WERI-Rb-1 (cell line): ENCODE measurements around the gene CDC34.
"Not testable (repeated sequence)": the region's sequence is repeated elsewhere in the genome, so short reads cannot be mapped to it uniquely, and the experiment has no call there.

ENCODE experiments used
- DNase-seq: peaks from one replicate; pipeline ENCODE4 v3.0.0-alpha.2; 2020
- H3K27ac ChIP-seq: fragments of 250-450 bp; sonication (Bioruptor Pico); 2 replicates; pipeline ENCODE4 v1.5.1; 2020; ENCODE audit warnings: mild to moderate bottlenecking, moderate library complexity
- H3K27me3 ChIP-seq: fragments of 250-450 bp; sonication (Bioruptor Pico); 2 replicates; pipeline ENCODE4 v1.5.1; 2021; ENCODE audit warnings: mild to moderate bottlenecking, low read depth, moderate library complexity; ENCODE audit not compliant: insufficient read depth, severe bottlenecking
- H3K36me3 ChIP-seq: fragments of 250-450 bp; sonication (Bioruptor Pico); 2 replicates; pipeline ENCODE4 v1.5.1; 2020; ENCODE audit warnings: mild to moderate bottlenecking, moderate library complexity
- H3K4me3 ChIP-seq: 2 replicates; pipeline ENCODE4 v1.5.1; 2011; ENCODE audit warnings: low read depth, mild to moderate bottlenecking, control low read depth, low read length
- H3K9me3 ChIP-seq: fragments of 250-450 bp; sonication (Bioruptor Pico); 2 replicates; pipeline ENCODE4 v1.5.1; 2021; ENCODE audit warnings: mild to moderate bottlenecking, moderate library complexity; ENCODE audit not compliant: severe bottlenecking
- TF ChIP-seq, protein P1 (sequence below): IDR thresholded peaks from 2 replicates; pipeline ENCODE4 v1.5.1; 2011; ENCODE audit warnings: low read depth, mild to moderate bottlenecking, control low read depth, inconsistent platforms, low read length

CDC34 gene

DNA sequence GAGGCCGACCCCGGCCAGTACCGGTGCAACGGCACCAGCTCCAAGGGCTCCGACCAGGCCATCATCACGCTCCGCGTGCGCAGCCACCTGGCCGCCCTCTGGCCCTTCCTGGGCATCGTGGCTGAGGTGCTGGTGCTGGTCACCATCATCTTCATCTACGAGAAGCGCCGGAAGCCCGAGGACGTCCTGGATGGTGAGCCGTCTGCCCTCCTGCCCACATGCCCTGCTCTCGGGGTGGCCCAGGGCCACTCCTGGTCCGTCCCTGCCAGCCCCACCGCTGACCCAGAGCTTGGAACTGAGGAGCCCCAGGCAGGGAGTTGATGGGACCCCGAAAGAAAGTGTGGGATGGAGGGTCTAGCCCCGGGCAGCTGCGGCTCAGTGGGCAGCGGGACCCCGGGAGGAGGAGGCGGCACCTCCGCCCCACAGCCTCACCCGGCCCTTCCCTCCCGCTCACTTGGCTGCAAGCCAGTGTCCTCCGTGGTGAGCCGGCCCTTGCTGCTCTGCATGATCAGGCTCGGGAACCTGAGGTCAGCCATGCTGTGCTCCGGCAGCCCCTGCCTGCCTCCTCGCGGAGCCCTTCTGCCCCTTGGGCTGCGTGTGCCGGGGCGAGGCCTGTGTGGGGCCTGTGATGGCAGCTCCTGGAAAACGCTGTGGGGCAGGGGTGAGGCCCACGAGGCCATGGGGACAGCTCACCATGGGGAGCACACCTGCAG is 50.0 kb downstream of the CDC34 start:
- H3K9me3 ChIP-seq, result no peaks in the 10 kb centered on the region
- no peak overlapping the region for H3K27ac ChIP-seq
- TF ChIP-seq, protein P1, sequence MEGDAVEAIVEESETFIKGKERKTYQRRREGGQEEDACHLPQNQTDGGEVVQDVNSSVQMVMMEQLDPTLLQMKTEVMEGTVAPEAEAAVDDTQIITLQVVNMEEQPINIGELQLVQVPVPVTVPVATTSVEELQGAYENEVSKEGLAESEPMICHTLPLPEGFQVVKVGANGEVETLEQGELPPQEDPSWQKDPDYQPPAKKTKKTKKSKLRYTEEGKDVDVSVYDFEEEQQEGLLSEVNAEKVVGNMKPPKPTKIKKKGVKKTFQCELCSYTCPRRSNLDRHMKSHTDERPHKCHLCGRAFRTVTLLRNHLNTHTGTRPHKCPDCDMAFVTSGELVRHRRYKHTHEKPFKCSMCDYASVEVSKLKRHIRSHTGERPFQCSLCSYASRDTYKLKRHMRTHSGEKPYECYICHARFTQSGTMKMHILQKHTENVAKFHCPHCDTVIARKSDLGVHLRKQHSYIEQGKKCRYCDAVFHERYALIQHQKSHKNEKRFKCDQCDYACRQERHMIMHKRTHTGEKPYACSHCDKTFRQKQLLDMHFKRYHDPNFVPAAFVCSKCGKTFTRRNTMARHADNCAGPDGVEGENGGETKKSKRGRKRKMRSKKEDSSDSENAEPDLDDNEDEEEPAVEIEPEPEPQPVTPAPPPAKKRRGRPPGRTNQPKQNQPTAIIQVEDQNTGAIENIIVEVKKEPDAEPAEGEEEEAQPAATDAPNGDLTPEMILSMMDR, result no peak
- peaks cover 63% of the 10 kb centered on the region for H3K36me3 ChIP-seq
- H3K4me3 ChIP-seq, result no peak overlapping the region
- no peaks in the 10 kb centered on the region for H3K27me3 ChIP-seq
- DNase-seq, result no peak

DNA sequence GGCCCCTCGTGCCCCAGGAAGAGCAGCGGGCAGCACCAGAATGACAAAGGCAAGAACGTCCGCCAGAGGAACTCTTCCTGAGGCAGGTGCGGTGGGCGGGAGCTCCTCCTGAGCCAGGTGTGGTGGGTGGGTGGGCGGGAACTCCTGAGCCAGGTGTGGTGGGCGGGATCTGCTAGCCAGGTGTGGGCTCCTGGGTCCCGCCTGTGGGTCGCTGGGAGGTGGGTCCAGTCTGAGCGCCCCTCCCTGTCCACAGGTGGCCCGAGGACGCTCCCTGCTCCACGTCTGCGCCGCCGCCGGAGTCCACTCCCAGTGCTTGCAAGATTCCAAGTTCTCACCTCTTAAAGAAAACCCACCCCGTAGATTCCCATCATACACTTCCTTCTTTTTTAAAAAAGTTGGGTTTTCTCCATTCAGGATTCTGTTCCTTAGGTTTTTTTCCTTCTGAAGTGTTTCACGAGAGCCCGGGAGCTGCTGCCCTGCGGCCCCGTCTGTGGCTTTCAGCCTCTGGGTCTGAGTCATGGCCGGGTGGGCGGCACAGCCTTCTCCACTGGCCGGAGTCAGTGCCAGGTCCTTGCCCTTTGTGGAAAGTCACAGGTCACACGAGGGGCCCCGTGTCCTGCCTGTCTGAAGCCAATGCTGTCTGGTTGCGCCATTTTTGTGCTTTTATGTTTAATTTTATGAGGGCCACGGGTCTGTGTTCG is 51.1 kb downstream of the CDC34 start:
- Histone ChIP-seq H3K9me3 (no peaks in the 10 kb centered on the region), H3K36me3 (peaks cover 52% of the 10 kb centered on the region), H3K4me3 (no peak overlapping the region), H3K27ac (no peak overlapping the region), H3K27me3 (no peaks in the 10 kb centered on the region)
- TF ChIP-seq, protein P1, result no peak
- DNase-seq, result no peak

DNA sequence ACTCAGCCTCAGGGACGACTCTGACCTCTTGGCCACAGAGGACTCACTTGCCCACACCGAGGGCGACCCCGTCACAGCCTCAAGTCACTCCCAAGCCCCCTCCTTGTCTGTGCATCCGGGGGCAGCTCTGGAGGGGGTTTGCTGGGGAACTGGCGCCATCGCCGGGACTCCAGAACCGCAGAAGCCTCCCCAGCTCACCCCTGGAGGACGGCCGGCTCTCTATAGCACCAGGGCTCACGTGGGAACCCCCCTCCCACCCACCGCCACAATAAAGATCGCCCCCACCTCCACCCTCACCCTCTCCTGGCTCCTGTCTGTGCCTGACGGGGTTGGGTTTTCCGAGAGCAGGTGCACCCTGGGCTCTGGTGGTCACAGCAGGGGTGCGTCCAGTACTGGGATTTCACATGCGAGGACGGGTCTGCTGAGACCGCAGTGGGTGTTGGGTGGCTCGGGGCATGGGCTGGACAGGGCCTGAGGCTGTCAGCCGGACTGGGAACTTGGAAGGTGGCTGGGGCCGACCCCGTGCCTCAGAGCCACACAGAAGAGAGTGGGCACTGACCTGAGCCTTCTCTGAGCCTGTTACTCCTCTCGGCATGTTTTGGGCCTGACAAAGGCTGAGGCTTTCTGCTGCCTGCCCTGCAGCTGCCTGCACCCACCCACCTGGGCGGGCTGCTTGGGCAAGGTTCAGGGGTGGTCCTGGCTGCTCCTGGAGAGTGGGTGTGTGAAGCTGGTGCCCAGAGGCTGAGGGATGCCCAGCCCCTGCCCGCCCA is 51.8 kb downstream of the CDC34 start:
- no peak for DNase-seq
- TF ChIP-seq, protein P1, result no peak
- no peak overlapping the region for H3K4me3 ChIP-seq
- no peaks in the 10 kb centered on the region for H3K9me3 ChIP-seq
- peaks cover 44% of the 10 kb centered on the region for H3K36me3 ChIP-seq
- H3K27me3 ChIP-seq, result peaks cover 3% of the 10 kb centered on the region
- peak overlapping the region; percentile 54 for H3K27ac ChIP-seq

DNA sequence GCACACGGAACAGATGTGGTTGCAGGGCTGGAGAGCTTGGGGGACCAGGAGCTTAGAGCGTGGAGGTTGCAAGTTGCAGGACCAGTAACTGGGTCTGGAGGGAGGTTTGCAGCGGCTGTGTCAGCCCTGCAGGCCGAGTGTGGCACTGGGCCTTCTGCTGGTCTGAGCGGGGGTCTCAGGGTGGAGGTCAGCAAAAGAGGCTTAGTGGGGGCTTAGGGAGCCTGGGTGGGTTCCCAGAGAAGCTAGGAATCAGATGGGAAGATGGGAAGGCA is 52.3 kb downstream of the CDC34 start:
- TF ChIP-seq, protein P1, result no peak
- Histone ChIP-seq H3K4me3 (no peak overlapping the region), H3K9me3 (no peaks in the 10 kb centered on the region), H3K36me3 (peaks cover 41% of the 10 kb centered on the region), H3K27me3 (peaks cover 8% of the 10 kb centered on the region), H3K27ac (peak overlapping the region; percentile 54)
- no peak for DNase-seq

DNA sequence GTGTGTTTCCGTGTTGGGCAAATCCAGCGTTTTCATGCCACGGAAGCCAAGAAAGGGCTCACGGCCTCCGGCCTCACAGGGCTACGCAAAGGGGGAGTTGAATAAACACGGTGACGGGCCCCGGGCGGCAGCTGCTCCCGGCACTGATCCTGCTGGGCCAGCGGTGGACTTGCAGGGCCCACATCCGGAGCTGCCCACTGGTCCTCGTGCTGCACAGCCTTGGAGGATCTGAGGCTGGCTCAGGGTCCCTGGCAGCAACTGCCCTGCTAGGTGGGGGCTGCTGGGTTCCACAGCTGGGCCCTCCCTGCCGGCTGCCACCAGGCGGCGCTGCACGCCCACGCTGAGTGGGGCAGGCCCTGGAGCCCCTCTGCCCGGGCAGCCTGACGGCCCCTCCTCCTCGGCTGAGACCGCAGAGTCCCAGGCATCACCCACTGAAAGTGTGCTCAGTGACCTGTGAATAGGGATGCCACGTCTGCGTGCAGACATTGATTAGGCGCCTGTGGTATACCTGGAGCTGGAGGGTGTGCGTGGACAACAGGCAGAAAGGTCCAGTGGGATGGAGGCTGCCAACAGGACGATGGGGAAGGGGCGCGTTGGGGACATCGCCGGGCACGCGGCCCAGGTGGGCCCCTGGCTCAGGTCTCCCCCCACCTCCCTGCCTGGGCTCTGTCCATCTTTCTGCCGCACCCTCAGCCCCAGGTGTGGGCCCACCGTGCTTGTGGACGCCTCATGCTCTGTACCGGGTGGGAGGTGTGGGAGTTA is 52.9 kb downstream of the CDC34 start:
- peak; percentile 85 for DNase-seq
- H3K27ac ChIP-seq, result peak overlapping the region; percentile 54
- H3K4me3 ChIP-seq, result no peak overlapping the region
- H3K36me3 ChIP-seq, result peaks cover 35% of the 10 kb centered on the region
- H3K27me3 ChIP-seq, result peaks cover 12% of the 10 kb centered on the region
- no peaks in the 10 kb centered on the region for H3K9me3 ChIP-seq
- TF ChIP-seq, protein P1, result peak; percentile 100

DNA sequence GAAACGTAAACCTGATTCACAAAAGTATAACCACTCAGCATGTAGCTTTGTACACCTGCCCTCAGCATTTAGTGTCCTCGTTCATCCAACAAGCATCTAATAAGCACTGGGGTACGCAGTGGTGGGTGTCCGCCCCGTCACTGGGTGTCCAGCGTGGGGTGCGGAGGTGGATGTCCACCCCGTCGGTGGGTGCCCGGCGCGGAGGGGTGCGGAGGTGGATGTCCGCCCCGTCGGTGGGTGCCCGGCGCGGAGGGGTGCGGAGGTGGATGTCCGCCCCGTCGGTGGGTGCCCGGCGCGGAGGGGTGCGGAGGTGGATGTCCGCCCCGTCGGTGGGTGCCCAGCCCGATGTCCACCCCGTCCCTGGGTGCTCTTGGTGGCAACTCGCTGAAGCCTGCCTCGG is 53.6 kb downstream of the CDC34 start:
- not testable (repeated sequence) for DNase-seq, H3K27ac ChIP-seq

More for the DNA sequence above, 53.6 kb downstream of the CDC34 start:
- H3K36me3 ChIP-seq, result peaks cover 28% of the 10 kb centered on the region
- H3K4me3 ChIP-seq, H3K9me3 ChIP-seq: not testable (repeated sequence)
- H3K27me3 ChIP-seq, result peaks cover 12% of the 10 kb centered on the region
